ENCODE results near the gene HNRNPUL2.
A peak's percentile ranks its signal among the peaks of the same experiment; 100 is the strongest.
"Not testable (repeated sequence)": the region's sequence is repeated elsewhere in the genome, so short reads cannot be mapped to it uniquely, and the experiment has no call there.

Gene HNRNPUL2

DNA sequence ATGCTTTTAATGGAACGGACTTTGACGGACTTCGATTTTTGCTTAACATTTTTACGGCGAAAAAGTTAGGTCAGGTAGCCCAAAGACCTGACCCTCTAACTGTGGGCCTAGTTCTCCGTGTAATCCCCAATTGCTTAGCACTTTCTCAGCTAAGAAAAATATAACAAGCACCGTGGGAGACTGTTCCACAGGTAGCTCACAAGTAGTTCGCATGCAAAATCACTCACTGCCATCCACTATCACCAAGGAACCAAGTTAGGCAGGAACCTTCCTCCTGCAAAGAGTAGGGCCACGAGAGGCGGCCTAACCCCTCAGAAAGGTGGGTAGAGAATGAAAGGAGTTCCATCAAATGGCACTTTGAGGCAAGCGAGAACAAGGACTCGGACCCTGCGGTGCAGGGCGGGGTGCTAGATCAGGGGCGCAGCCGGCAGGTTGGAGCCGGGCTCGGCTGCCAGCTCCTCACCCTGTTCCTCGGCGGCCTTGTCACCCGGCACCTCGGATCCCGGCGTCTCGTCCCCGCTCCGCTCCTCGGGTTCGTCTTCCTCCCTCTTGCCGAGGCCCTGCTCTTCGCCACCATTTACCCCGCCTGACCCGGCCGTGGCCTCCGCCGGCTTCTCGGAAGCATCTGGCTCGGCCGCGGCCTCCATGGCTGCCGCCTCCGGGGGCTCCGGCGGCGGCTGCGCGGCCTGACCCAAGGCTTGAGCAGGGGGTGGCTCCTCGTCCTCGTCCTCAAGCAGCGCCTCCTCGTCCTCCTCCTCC lies 922 bp downstream of the HNRNPUL2 start:
- no peak for DNase-seq

DNA sequence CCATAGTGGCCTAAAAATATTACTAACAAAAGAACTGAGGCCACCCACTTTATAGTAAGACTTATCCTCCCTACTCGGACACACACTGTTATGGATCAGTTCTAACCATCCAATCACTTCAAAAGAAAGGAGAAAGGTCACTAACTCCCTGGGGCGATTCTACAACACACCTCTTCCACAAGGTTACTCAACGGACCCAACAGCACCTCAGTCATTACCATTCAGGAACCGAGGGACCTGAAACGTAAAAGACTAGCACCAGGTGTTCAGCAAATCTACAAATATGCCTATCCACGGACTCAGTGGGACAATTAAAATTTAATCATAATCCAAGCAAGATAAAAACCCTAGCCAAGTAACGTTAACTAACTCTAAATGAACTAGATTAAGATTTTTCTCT lies 1.6 kb downstream of the HNRNPUL2 start:
- DNase-seq = no peak

DNA sequence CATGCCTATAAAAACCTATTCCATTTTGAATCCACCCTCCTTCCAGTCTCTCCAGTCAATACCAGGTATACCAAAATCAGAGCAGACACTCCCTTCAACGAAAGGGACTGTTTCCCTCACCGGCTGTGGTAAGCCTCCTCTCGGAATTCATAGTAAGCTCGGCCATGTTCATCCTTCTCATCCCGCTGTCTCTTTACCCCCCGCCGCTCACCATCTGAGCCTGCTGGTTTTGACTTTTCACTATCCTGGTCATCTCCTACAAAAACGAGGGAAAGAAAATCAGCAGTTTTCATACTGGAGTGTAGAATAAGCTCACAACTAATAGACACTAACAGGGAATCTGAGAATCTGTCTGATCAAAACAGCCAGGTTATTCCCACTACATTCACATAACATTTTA lies 3.1 kb downstream of the HNRNPUL2 start:
- DNase-seq = no peak

DNA sequence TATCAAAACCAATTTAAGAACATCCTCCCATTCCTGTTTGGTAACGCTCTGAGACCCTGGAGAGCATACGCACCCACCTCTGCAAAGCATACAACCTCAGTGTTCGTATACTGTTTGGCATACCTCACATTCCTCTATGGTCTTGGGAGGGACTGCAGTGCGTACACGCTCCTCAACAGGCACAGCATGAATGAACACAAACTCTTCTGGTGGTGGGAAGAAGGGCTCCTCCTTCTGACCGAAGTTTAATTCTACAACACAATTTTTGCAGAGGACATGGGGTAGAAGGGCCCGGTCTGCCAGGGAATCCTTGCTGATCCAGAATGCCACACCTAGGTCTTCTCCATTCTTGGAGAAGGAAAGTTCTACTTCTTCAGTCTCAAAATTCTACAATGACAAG lies 5.3 kb downstream of the HNRNPUL2 start:
- no peak for DNase-seq

DNA sequence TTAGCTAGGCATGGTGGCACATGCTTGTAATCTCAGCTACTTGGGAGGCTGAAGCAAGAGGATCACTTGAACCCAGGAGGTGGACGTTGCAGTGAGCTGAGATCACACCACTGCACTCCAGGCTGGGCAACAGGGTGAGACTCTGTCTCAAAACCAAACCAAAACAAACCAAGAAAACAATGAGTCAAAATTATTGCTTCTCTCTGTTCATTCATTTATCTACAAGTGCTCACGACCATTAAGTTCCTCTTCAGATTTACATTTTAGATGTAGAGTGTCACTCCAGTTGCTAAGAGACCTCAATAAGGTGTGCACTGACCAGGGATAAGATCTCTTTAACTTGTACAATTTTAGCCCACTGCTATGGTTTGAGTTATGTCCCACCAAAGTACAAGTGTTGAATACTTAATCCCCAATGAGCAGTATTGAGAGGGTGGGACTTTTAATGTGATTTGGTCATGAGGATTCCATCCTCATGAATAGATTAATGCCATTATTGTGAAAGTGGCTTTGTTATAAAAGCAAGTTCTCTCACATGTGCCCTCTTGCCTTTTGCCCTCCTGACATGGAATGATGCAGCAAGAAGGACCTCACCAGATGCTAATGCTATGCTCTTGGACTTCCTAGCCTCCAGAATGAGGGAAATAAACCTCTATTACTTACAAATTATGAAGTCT lies 7.8 kb downstream of the HNRNPUL2 start:
- no peak for DNase-seq

DNA sequence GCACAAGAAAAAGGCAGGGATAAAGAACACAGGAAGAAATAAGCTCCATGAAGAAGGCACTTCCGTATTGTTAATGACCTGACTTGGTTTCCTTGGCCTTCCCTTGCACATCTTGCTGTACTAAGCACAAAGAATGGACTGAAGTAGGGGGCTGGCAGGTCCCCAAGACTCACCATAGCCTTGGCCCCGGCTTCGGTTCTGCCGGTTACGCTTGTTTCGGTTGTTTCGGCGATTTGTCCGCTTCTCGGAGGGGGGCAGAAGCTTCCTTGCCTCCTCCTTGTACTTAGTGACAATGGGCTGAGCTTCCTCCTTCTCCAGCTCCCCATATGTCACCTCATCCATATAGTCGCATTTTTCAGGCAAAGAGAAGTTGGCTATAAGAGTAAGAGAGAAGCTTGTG lies 10.4 kb downstream of the HNRNPUL2 start:
- no peak for DNase-seq

DNA sequence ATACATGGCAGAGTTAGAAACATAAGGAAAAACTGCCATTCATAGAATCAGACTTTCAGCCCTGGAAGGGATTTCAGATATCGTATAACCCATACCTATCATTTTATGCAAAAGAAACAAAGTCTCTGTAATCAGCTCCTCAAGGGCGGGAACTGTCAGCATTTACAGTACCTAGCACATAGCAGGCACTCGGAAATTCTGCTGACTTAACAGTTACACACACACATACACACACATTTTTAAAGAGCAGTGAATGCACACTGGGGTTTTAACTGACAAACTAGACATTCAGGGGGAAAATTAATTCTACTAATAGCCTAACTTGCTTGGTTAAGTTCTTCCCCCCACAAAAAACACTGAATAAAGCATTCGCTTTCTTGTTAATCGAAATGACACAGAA lies 11.1 kb downstream of the HNRNPUL2 start:
- DNase-seq = no peak

DNA sequence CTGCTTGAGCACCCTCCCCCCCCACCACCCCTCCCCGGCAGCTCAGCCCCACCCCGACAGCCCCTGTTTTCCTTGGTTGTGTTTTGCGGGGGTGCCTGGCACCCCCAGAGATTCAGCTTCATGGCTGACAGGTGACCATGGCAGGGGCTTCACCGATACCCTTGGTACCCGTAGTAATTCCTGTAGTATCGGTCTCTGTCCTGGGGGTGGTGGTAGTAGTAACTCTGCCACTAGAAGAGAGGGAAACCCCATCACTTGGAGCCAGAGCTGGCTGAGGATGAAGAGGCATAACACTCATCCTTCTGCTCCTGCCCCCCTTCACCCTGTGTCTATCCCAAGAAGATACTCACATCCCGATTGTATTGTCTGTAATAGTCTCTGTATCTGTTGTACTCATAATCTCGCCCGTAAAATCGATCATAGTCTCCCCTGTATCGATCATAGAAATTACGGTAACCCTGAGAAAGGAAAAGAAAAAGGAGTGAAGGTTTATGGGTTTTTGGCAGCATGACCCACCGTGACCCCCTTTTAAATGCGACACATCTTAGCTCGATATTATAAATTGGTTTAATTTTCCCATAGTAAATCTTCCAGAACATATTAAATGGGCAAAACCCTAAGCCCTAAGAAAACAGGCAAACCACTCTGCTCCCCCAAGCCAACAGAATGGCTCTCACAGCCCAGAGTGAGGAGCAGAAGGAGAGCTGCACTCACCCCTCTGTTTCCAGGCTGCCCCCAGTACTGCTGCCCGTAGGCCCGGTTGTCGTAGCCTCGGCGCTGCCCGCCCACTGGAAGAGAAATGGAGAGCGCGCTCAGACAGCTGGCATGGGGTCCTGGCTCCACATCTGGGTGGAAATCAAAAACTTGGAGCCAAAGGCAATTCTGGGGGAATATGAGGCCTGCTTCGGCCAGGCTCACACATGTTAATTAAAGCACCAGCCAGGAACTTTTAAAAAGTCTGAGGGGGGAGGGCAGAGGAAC lies 11.8 kb downstream of the HNRNPUL2 start:
- DNase-seq = no peak

DNA sequence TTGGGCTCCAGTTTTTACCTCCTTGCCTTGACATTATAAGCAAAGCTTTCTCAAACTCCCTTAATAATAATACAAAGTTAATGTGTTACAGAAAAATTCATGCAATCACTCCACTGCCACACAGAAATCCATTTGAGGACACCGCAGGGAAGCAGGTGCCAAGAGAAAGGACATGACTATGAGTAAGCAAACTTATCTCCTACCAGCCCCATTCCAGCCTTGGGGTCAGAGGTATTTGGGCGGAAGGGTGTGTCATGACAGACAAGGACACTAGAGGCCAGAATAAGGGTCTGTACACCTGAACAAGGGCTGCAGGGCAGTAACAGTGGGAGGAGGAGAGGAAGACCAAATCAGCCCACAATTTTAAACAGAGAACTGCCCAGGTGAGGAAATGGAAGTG lies 13.9 kb downstream of the HNRNPUL2 start:
- no peak for DNase-seq

DNA sequence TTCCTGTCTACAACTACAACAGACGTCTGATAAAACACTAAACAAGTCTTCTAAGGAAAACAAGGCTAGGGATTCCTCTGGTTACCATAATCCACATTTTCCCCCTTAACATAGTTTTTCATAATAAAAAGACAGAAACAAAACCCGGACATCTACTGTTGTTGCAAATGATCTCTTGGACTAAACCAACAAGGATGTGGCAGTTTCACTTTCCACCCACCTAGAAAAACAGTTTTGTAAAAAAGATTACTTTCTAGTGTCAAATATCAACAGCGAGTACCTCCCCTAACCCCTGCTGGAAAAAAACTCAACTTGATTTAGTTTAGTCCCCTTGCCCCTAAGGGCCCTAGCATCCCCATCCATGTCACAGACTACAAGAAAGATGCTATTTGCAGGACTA lies 14.4 kb downstream of the HNRNPUL2 start:
- DNase-seq = no peak

DNA sequence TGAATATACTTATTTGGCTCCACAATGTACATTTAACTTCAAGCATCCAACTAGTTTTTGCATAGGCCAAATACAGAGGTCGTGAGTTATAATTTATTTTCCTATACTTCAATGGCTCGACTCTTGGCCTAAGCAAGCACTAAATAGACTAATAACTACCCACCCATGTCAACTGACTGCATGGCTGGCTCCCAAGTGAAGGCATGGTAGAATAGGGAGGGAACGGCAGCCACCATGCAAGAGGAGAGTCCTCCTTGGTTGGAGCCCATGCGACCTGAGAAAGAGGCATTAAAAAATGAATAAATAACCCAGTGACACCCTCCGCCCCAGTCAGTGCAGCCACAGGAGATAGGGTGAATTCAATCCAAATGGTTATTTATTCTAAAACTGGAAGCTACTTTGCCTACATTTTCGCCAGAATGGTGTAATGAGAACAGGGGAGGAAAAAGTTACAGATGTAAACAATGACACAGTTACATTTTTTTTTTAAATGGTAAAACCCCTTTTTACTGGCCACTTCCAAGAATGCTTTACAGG lies 14.9 kb downstream of the HNRNPUL2 start:
- no peak for DNase-seq

DNA sequence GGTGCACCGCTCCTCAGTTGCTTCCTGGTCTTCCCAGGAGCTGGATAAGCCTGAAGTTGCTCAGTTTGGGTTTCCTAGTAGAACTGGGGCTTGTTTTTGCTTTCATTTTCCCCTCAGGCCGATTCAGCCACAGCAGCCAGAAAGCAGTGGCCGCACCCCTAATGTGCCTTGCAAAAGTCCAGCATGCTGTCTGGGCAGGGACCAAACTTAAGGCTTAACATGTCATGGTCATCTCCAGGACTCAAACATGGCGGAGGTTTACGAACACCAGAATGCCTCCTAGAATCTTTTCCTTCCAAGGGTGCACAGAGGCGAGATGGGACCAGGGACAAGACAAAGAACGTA lies 17.3 kb downstream of the HNRNPUL2 start:
- DNase-seq = no peak

DNA sequence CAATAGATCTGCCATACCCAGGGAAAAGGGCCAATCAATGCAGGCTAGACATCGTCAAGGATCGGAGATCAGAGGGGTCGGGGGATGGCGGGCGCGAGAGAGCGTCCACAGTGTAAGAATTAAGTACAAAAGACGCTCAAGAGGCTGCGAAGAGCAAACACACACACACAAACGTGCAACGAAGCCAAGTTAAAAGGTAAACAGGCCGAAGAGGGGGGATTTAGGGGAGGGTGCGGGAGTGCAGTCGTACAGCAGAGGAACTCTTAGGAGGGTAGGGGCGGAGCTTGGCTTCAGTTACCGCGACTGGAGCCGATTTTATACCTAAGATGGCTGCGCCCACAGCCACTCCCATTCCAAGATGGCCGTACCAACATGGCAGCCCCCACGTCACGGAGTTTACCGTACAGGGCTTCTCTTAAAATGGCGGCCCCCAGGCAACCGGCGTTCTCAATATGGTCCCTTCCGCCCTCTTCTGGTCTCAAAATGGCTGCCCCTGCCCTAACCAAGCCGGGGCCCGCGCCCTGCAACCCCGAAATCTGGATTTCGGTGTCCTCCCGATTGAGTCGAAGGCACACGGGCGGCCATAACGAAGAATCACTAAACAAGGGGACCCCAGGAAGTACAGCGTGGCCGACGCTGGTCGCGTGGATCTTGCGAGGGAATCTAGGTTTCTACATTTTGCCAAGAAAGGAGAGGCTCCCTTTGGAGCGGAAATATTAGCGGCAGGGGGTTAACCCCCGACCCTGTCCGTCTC lies 17.8 kb downstream of the HNRNPUL2 start:
- DNase-seq = peak; percentile 99

DNA sequence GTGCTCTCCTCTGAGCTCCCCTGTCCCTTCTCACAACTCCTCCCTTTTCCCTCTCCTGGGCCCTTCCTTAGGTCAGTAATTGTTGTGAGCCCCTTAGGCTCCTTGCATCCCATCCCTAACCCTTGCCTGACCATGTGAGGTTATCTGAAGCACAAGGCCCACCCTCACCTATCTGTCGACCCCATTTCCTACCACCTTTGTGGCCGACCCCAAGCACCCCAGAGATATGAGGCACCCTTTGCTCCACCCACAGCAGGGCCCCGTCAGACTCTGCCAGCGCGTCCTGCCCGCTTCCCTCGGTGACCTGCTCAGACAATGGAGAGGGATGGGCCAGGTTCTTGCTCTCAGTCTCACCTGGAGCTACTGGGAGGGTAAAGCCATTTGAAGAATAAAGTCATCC lies 18.5 kb downstream of the HNRNPUL2 start:
- DNase-seq = no peak

DNA sequence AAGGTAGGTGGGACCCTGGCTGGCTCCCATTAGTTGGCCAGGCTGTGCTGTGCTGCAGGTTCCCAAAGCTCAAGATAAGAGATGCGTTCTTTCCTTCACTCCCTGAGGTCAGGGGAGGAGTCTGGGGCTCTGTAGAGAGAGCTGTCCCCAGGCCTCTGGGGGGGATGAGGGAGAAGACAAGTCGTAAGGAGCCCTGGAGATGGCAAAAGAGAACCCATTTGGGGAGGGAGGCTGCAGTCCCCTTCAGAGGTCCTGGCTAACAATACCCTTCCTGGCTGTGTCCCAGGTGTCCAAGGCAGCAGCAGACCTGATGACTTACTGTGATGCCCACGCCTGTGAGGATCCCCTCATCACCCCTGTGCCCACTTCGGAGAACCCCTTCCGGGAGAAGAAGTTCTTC lies 18.9 kb downstream of the HNRNPUL2 start:
- no peak for DNase-seq

DNA sequence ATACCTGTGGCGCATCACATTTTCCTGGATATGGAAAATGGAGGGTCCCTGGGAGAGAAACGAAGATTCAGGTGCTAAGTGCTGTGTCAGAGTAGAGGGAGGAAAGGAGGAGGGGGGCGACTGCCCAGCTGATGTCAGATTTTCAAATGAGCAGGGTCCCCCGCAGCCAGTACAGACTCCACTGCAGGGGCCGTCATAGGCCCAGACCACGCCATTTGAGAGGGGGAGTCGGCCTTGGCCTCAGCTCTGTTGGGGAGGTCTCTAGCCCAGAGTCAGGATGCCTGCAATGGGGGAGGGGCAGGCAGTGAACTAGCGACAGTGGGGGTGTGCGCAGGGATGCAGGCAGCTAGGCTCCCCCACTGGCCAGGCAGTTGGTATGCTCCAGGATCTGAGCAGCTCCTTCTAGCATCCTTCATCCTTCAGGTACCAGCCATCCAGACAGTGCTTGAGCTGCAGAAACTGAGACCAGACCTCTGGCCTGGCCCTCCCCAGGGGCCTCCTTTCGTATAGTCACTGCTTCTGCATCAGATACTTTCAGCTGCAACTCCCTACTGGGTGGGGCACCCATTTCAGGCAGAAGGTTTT lies 19.9 kb downstream of the HNRNPUL2 start, which contains the start of the genes BSCL2 and GNG3:
TSS of gene BSCL2 (minus strand) at position 148 of the 585 bp plus-strand sequence. CDS start 229 bp downstream, outside the sequence.
TSS of gene GNG3 (plus strand) at position 400 of the 585 bp plus-strand sequence. CDS start 620 bp downstream, outside the sequence.
- no peak for DNase-seq

DNA sequence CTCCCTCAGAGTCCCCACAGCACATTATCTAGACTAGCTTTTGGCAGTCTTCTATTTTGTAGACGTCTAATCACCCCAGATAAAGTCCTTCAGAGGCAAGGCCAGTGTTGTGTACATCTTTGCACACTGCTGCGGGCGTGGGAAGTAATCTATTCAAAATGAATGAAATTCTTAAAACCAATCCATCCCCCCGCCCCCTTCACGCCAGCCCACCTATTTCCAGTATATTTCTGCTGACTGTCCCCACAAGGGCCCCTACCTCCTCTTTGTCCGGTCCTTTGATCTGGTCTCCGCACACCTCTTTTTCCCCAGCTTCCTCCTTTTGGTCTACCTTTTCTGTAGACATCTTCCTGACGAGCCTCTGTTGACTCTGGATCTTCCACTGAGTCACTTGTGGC lies 20.4 kb downstream of the HNRNPUL2 start:
- no peak for DNase-seq

DNA sequence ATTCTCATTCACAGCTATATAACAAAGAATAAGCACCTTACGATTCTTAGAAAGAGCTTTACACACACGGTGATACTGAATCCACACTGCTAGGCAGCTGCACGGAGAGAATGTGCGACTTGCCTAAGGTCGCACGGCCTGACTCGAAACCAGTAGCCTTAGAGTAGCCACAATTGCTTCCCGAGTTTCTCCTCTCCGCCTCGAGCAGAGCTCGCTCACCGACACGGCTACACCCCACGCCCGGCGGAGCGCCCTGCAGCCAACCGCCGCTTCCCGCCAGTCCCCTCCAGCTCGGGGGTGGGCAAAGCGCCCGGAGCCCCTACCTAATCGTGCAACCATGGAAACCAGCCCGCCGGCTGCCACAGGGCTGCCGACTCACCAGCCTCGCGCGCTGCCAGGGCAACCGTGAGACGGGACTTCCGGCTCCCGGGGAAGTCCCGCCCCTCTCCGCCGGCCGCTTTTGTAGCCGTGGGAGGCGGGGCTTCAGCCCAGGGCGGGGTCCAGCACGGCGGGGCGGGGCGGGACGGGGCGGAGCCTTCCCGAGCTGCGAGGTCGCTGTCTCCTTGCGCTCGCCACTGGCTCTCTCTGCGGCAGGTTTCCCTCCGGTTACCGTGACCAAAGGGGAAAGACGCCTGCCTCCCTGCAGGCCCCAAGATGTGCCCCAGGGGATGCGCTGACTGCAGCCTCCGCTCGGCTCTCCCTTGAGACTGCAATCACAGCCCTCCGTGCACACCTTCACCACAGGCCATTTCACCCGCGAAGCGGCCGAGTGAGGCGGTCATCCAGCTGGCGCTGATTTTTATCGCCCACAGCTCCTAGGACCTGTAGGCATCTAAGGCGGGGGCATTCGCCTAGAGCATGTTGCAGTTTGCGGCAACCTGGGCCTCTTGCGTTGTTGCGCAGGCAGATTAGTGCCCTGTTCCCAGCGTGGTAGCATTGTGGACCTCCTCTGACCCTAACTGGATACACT lies 21.1 kb downstream of the HNRNPUL2 start:
- DNase-seq = peak; percentile 97

DNA sequence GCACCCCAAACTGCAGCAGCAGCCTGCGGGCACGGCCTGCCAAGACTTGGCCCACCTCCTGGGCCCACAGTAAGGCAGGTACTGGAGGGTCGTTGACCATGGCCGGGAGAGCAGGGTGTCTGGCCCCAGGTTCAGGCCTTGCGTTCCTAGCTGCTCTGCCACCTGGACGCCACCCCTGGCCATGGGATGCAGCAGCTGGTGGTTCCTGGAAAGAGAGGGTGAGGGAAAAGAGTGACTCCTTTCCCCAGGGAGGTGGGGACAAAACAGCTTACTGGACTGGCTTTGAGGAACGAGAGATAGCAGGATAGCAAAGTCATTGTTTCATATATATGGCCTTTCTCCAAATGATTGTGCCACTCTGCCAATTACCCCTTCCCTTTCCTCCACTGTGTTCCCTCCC lies 21.8 kb downstream of the HNRNPUL2 start:
- DNase-seq = no peak

DNA sequence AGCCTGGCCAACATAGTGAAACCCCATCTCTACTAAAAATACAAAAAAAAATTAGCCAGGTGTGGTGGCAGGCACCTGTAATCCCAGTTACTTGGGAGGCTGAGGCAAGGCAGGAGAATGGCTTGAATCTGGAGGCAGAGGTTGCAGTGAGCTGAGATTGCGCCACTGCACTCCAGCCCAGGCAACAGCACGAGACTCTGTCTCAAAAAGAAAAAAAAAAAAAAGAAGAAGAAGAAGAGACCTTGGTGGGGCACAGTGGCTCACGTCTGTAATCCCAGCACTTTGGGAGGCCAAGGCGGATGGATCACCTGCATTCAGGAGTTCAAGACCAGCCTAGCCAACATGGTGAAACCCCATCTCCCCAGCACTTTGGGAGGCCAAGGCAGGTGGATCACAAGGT lies 23.3 kb downstream of the HNRNPUL2 start:
- DNase-seq = not testable (repeated sequence)

DNA sequence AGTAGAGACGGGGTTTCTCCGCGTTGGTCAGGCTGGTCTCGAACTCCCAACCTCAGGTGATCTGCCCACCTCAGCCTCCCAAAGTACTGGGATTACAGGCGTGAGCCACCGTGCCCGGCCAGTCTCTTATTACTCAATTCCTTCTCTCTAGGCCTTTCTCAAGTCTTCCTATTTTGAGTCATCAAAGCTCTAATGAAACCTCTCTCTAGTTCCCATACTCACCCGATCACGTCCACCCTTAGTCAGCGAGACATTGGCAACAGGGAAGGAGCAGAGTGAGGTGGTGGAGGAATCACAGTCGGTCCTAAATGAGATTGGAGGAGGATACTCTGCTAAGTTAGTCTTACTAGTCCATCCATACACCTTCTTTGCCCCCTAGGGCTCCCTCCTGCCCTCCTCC lies 25.0 kb downstream of the HNRNPUL2 start:
- DNase-seq = no peak
